Upper lobe of left lung (tissue), 4 donors: Measurements from ENCODE around the gene KIAA0825.
"Not testable (repeated sequence)": the region's sequence is repeated elsewhere in the genome, so short reads cannot be mapped to it uniquely, and the experiment has no call there.

Experiments used
- POLR2AphosphoS5 ChIP-seq, 2 donors: sonication (generic); formaldehyde crosslinking; IDR thresholded peaks; one replicate each; pipeline ENCODE4 v1.5.1; 2017; ENCODE audit warnings: antibody characterized with exemption in 2 of 2
- TF ChIP-seq, protein P1 (sequence below), 6 experiments: fragments of 450-650 bp in 4 of 6; fragments of 200-600 bp in 2 of 6; sonication (generic) in 2 of 6; IDR thresholded peaks; one replicate each; pipeline ENCODE4 v1.5.1; 2016 to 2019; ENCODE audit warnings: antibody characterized with exemption in 6 of 6

DNA sequence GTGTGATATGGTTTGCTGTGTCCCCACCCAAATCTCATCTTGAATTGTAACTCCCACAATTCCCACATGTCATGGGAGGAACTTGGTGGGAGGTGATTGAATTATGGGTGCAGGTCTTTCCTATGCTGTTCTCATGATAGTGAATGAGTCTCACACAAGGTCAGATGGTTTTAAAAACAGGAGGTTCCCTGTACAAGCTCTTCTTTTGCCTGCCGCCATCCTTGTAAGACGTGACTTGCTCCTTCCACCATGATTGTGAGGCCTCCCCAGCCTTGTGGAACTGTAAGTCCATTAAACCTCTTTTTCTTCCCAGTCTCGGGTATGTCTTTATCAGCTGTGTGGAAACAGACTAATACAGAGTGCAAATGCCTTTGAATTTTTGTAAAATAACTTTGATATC lies 447.3 kb downstream of the KIAA0825 start:
- TF ChIP-seq, protein P1, sequence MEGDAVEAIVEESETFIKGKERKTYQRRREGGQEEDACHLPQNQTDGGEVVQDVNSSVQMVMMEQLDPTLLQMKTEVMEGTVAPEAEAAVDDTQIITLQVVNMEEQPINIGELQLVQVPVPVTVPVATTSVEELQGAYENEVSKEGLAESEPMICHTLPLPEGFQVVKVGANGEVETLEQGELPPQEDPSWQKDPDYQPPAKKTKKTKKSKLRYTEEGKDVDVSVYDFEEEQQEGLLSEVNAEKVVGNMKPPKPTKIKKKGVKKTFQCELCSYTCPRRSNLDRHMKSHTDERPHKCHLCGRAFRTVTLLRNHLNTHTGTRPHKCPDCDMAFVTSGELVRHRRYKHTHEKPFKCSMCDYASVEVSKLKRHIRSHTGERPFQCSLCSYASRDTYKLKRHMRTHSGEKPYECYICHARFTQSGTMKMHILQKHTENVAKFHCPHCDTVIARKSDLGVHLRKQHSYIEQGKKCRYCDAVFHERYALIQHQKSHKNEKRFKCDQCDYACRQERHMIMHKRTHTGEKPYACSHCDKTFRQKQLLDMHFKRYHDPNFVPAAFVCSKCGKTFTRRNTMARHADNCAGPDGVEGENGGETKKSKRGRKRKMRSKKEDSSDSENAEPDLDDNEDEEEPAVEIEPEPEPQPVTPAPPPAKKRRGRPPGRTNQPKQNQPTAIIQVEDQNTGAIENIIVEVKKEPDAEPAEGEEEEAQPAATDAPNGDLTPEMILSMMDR (IDR thresholded peaks at IDR 0.05), result not testable (repeated sequence)
- not testable (repeated sequence) for TF ChIP-seq POLR2AphosphoS5 (IDR thresholded peaks at IDR 0.05)
